NCI-H2227 treated with DMSO at 0.1 percent for 48 hours (cell line): ENCODE results near the gene GMIP.
"Not testable (repeated sequence)": the region's sequence is repeated elsewhere in the genome, so short reads cannot be mapped to it uniquely, and the experiment has no call there.

Source experiments
- DNase-seq: peaks from one replicate; lab custom pipeline; 2025; lab: John Stamatoyannopoulos, UW

The GMIP gene

GRCh38 chr19:19643158-19644053 is at the start of gene GMIP:
Gene GMIP, minus strand, starts transcription at chr19:19643657. Its CDS starts 128 bp downstream, at chr19:19643529.
- DNase-seq: no peak

DNA sequence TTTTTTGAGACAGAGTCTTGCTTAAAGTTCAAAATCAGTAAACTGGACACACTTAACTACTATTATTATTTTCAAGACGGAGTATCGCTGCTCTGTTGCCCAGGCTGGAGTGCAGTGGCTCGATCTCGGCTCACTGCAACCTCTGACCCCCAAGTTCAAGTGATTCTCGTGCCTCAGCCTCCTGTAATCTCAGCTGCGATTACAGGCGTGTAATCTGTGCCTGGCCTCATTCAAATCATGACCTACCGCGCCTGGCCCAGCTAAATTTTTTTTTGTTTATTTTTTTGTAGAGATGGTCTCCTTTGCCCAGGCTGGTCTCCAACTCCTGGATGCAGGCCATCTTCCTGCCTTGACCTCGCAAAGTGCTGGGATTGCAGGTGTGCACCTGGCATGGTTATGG is 48.2 kb upstream of the GMIP start:
- DNase-seq: no peak

DNA sequence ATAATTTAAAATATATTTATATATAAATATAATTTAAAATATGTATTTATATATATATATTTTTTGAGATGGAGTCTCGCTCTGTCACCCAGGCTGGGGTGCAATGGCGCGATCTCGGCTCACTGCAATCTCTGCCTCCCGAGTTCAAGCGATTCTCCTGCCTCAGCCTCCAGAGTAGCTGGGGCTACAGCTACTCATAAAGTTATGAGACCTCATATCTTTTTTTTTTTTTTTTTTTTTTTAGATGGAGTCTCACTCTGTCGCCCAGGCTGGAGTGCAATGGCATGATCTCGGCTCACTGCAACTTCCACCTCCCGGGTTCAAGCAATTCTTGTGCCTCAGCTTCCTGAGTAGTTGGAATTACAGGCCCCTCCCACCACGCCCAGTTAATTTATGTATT is 45.6 kb upstream of the GMIP start:
- DNase-seq: not testable (repeated sequence)

GRCh38 chr19:19687090-19687489 is 43.6 kb upstream of the GMIP start:
- no peak for DNase-seq

- DNase-seq: no peak
Observed at GRCh38 chr19:19686580-19686979, 43.1 kb upstream of the GMIP start.

DNA sequence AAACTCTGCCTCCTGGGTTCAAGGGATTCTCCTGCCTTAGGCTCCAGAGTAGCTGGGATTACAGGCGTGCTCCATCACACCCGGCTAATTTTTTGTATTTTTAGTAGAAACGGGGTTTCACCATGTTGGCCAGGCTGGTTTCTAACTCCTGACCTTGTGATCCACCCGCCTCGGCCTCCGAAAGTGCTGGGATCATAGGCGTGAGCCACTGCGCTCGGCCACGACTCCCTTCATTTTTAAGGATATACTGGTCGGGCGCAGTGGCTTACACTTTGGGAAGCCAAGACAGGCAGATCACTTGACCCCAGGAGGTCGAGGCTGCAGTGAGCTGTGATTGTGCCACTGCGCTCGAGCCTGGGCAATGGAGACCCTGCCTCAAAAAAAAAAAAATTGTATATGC is 42.7 kb upstream of the GMIP start:
- not testable (repeated sequence) for DNase-seq

- no peak for DNase-seq
Observed at GRCh38 chr19:19679176-19680073, 36.0 kb upstream of the GMIP start.

GRCh38 chr19:19677579-19677978 is 34.1 kb upstream of the GMIP start:
- no peak for DNase-seq

DNA sequence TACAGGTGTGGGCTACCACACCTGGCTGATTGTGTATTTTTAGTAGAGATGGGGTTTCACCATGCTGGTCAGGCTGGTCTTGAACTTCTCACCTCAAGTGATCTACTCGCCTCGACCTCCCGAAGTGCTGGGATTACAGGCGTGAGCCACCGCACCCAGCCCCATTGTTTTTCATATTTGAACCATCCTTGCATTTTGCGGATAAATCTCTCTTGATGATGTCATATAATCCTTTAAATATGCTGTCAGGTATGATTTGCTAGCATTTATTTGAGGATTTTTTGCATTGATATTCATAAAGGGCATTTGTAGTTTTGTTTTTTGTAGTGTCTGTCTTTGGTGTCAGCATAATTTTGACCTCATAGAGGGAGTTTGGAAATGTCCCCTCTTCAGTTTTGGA is 30.9 kb upstream of the GMIP start:
- no peak for DNase-seq

- DNase-seq: no peak
Observed at GRCh38 chr19:19672816-19673215, 29.4 kb upstream of the GMIP start.

DNA sequence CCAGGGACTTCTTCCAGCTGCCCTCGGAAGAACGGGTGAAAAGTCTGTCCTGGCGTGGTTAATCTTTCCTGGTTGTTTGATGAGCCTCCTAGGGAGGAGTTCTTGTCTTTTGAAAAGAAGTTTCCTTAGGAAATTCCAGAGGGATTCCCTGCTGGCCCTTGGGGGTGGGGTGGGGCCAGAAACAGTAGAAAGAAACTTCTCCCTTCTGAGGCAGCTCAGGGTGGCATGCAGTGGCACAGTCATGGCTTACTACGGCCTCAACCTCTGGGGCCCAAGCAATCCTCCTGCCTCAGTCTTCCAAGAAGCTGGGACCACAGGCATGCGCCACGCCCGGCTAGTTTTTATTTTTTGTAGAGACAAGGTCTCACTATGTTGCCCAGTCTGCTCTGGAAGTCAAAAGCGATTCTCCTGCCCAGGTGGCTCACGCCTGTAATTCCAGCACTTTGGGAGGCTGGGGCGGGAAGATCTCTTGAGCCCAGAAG is 26.7 kb upstream of the GMIP start:
- no peak for DNase-seq

DNA sequence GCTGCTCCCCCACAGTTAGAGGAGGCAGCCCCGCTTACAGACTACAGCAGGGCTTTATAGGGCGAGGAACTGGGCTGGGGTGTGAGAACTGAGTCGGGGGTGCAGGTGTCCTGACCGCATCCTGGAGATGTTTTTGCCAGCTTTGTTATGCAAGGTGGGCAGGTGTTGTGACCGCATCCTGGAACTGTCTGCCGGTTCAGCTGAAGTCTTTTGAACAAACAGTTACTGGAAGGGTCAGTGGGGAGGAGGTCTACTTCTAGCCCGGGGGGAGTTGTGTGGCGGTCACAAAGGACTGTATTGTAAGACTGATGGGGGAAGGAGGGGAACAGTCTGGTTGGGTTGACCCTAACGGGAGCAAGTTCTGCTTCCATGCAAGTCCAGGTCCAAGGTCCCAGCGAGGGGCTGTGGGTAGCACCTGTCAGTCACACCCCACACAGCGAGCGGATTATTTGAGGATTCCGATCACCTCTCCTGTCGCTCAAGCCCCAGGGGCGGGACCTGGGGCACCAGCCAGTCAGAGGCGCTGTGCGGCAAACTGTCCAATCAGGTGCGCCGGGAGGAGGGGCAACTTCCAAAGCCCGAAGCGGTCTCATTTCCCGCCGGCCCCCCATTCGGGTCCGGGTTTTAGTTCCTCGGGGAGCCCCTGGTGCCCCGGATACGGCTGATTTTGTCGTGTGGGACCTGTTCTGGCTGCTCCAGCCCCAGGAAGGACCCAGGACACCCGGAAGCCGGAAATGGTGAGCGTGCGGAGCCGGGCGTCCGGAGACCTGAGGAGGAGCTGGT is 25.0 kb upstream of the GMIP start, which contains the start of gene ZNF101:
ZNF101 (plus strand) TSS at position 610 of the 783 bp plus-strand sequence; CDS start at position 735, 125 bp downstream.
- DNase-seq: peak; percentile 72

DNA sequence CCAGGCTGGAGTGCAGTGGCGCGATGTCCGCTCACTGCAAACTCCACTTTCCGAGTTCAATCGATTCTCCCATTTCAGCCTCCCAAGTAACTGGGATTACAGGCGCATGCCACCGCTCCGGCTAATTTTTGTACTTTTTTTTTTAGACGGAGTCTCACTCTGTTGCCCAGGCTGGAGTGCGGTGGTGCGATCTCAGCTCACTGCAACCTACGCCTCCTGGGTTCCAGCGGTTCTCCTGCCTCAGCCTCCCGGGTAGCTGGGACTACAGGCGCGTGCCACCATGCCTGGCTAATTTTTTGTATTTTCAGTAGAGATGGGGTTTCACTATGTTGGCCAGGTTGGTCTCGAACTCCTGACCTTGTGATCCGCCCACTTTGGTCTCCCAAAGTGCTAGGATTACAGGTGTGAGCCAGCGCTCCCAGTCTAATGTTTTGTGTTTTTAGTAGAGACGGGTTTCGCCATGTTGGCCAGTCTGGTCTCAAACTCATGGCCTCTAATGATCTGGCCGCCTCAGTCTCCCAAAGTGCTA is 22.0 kb upstream of the GMIP start:
- not testable (repeated sequence) for DNase-seq

DNA sequence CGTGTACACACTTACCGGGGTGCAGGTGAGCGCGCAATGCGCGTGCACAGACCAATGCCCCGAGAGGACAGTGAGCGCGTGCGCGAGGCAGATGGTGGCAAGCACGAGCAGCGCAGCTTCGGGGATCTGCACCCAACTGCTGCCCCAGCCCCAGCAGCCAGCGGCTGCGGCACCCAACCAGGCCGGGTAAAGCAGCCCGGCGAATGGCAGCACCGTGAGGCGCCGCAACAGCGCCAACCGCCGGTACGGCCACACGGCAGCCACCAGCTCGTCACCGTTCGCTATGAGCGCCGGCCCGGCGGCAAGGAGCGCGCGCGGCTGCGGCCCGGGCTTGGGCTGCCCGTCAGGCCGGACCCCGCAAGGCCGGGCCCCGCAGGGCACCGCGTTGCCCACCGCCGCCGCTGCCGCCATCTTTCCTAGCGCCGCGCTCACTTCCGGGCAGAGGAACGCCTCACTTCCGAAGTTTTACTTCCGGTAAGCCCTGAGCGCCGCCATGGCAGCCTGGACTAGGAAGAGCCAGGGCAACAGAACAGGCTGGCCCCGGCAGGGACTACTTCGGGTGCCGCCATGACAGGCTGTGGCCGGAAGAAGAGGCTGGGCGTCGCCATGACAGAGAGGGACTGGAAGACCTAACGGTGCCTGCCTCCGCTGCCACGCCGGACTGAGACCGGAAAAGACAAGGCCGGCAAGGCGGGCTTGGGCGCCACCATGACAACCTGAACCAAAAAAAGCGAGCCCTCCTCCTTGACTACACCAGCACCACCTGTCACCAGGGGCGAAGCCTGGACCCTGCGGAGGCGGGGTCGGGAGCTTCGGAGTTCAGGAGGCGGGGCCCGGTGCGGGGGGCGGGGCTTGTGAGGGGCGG is 20.0 kb upstream of the GMIP start, which contains the start of gene ATP13A1:
ATP13A1 (minus strand) TSS at position 421 of the 865 bp plus-strand sequence; CDS start at position 411, 10 bp downstream.
- peak; percentile 93 for DNase-seq

- no peak for DNase-seq
Observed at GRCh38 chr19:19662871-19663255, 19.4 kb upstream of the GMIP start.

GRCh38 chr19:19662344-19662743 is 18.9 kb upstream of the GMIP start:
- no peak for DNase-seq

- DNase-seq: no peak
Observed at GRCh38 chr19:19661675-19662251, 18.3 kb upstream of the GMIP start.

- no peak for DNase-seq
Observed at GRCh38 chr19:19661141-19661674, 17.8 kb upstream of the GMIP start.

DNA sequence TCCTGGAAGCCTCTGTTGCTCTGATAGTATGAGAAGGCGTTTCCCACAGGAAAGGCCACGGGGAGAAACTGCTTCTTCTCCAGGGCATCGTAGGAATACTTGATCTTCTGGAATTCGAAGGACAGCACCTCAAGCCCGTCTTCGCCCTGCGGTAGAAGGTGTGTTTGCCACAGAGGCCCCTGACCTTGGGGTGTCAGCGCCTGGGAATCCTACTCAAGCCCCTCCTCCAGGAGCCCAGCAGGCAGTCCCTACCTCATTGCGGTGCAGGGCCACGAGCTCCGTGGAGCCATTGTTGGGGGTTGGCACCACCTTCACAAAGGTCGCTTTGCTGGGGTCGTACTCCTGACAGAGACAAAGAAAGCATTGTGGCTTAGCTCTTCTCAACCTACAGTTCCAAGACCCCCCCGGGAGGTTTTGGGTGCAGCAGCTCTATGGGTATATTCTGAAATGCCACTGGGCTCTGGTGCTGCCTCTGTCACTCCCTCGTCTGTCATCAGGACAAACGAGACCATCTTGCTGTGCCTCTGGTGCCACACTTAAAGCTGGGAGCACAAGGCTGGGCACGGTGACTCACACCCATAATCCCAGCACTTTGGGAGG is 16.3 kb upstream of the GMIP start:
- DNase-seq: no peak
